Mucosa of descending colon (tissue), 3 donors: ENCODE measurements around the gene BRF1. TPM values are rescaled to one million over a fixed set of nuclear protein-coding genes. Genes with fewer than 3 reads are reported as not detected.
"Not testable (repeated sequence)": the region's sequence is repeated elsewhere in the genome, so short reads cannot be mapped to it uniquely, and the experiment has no call there.

Experiments
- ATAC-seq: fragments of 200-7000 bp; cut with Tn5 transposase; one replicate; pipeline ENCODE4 v1.9.1; 2020; ENCODE audit warnings: mild to moderate bottlenecking, moderate library complexity
- DNase-seq, 3 donors: peaks; one replicate each; pipeline ENCODE4 v3.0.0-alpha.2; 2020
- H3K36me3 ChIP-seq: fragments of 200-600 bp; one replicate; pipeline ENCODE4 v1.8.0; 2021; ENCODE audit warnings: low read depth, mild to moderate bottlenecking
- H3K4me1 ChIP-seq: fragments of 200-600 bp; one replicate; pipeline ENCODE4 v1.8.0; 2021; ENCODE audit warnings: low read depth, mild to moderate bottlenecking
- H3K4me3 ChIP-seq: fragments of 200-600 bp; one replicate; pipeline ENCODE4 v1.8.0; 2021; ENCODE audit warnings: mild to moderate bottlenecking
- H3K9me3 ChIP-seq: fragments of 200-600 bp; one replicate; pipeline ENCODE4 v1.8.0; 2021; ENCODE audit warnings: mild to moderate bottlenecking
- CTCF ChIP-seq: fragments of 200-600 bp; IDR thresholded peaks from one replicate; pipeline ENCODE4 v1.8.0; 2022; ENCODE audit warnings: antibody characterized with exemption, mild to moderate bottlenecking
- intact Hi-C, 2 donors: fragments of 100-400 bp; cut with DNase I in 1 of 2; cut with micrococcal nuclease in 1 of 2; formaldehyde crosslinking; loops; one replicate each; pipeline versions ENCODE4 v1.11.0 to v1.11.1; 2022; cut with DNase I, micrococcal nuclease
- total RNA-seq, 3 donors: library from RNA; stranded (reverse); fragmentation: NEBNext Ultra II Directional in 2 of 3; extraction: Animal tissue kit (Norgen Biotek cat#: 25700) in 2 of 3; gene quantifications; one replicate each; pipeline versions ENCODE4 v1.2.1 to v1.2.4, GENCODE V29; 2021 to 2023
- donor health status: DM: no; HTN: no; CAD: no; lungs with moderate emphysema.
- donor health status: DM: no; HTN: no; CAD: no.
- donor health status: DM: no; HTN: yes; CAD: no.

Gene BRF1
- total RNA-seq, 3 donors from 2014 or later, result 27.4 to 40.1 (median 34.2) TPM

- Histone ChIP-seq H3K36me3 (no peaks in the 10 kb centered on the region), H3K4me3 (no peak overlapping the region), H3K4me1 (peaks cover 8% of the 10 kb centered on the region), H3K9me3 (no peaks in the 10 kb centered on the region)
- intact Hi-C loops, result no loop called here
- no peak for TF ChIP-seq CTCF
- DNase-seq, result no peak
- ATAC-seq, result peak; percentile 78
Observed at GRCh38 chr14:105294142-105294597, 6.6 kb downstream of the BRF1 start.

GRCh38 chr14:105292826-105293711 lies 7.7 kb downstream of the BRF1 start:
- intact Hi-C loops, result no loop called here
- no peak overlapping the region for H3K4me3 ChIP-seq
- no peak for TF ChIP-seq CTCF
- peak; percentile 28 for ATAC-seq
- no peaks in the 10 kb centered on the region for H3K36me3 ChIP-seq
- no peaks in the 10 kb centered on the region for H3K9me3 ChIP-seq
- H3K4me1 ChIP-seq, result peaks cover 3% of the 10 kb centered on the region
- DNase-seq, result no peak

GRCh38 chr14:105290621-105291346 lies 10.0 kb downstream of the BRF1 start:
- Histone ChIP-seq H3K4me3 (no peak overlapping the region), H3K9me3 (no peaks in the 10 kb centered on the region), H3K4me1 (peaks cover 3% of the 10 kb centered on the region), H3K36me3 (no peaks in the 10 kb centered on the region)
- DNase-seq (no peak), ATAC-seq (no peak)
- no peak for TF ChIP-seq CTCF
- intact Hi-C loops, result no loop called here

GRCh38 chr14:105288936-105289335 lies 11.9 kb downstream of the BRF1 start:
- H3K4me3 ChIP-seq, H3K4me1 ChIP-seq, H3K36me3 ChIP-seq, DNase-seq, H3K9me3 ChIP-seq, intact Hi-C loops, ATAC-seq: not testable (repeated sequence)

- intact Hi-C loops, result no loop called here
- TF ChIP-seq CTCF, result no peak
- Histone ChIP-seq H3K36me3 (no peaks in the 10 kb centered on the region), H3K9me3 (no peaks in the 10 kb centered on the region), H3K4me1 (no peaks in the 10 kb centered on the region), H3K4me3 (no peak overlapping the region)
- ATAC-seq (no peak), DNase-seq (no peak)
Observed at GRCh38 chr14:105287249-105288102, 13.3 kb downstream of the BRF1 start.
